IPS-15b (cell line): Measurements from ENCODE around the gene ARHGAP15.

Experiments
- H3K27me3 ChIP-seq: one replicate; pipeline ENCODE4 v1.6.1; 2013; ENCODE audit warnings: low read length; ENCODE audit not compliant: control insufficient read depth, insufficient read depth
- H3K36me3 ChIP-seq: one replicate; pipeline ENCODE4 v1.6.1; 2013; ENCODE audit warnings: low read length; ENCODE audit not compliant: control insufficient read depth, insufficient read depth
- H3K4me1 ChIP-seq: one replicate; pipeline ENCODE4 v1.6.1; 2013; ENCODE audit warnings: mild to moderate bottlenecking, low read length; ENCODE audit not compliant: control insufficient read depth, insufficient read depth
- H3K4me3 ChIP-seq: one replicate; pipeline ENCODE4 v1.5.1; 2013; ENCODE audit warnings: low read depth, low read length
- H3K9ac ChIP-seq: one replicate; pipeline ENCODE4 v1.6.1; 2013; ENCODE audit warnings: low read depth, mild to moderate bottlenecking, low read length
- H3K9me3 ChIP-seq: one replicate; pipeline ENCODE4 v1.6.1; 2013; ENCODE audit warnings: mild to moderate bottlenecking, low read length; ENCODE audit not compliant: control insufficient read depth, insufficient read depth

Gene ARHGAP15

GRCh38 chr2:143473820-143474219, 344.6 kb downstream of the ARHGAP15 start:
- Histone ChIP-seq H3K9me3 (no peaks in the 10 kb centered on the region), H3K27me3 (no peaks in the 10 kb centered on the region), H3K4me1 (no peaks in the 10 kb centered on the region), H3K4me3 (no peak overlapping the region), H3K9ac (no peak overlapping the region), H3K36me3 (no peaks in the 10 kb centered on the region)

- Histone ChIP-seq H3K27me3 (no peaks in the 10 kb centered on the region), H3K9ac (no peak overlapping the region), H3K36me3 (no peaks in the 10 kb centered on the region), H3K4me1 (no peaks in the 10 kb centered on the region), H3K4me3 (no peak overlapping the region), H3K9me3 (no peaks in the 10 kb centered on the region)
Measured at GRCh38 chr2:143474586-143474985, 345.4 kb downstream of the ARHGAP15 start.

DNA sequence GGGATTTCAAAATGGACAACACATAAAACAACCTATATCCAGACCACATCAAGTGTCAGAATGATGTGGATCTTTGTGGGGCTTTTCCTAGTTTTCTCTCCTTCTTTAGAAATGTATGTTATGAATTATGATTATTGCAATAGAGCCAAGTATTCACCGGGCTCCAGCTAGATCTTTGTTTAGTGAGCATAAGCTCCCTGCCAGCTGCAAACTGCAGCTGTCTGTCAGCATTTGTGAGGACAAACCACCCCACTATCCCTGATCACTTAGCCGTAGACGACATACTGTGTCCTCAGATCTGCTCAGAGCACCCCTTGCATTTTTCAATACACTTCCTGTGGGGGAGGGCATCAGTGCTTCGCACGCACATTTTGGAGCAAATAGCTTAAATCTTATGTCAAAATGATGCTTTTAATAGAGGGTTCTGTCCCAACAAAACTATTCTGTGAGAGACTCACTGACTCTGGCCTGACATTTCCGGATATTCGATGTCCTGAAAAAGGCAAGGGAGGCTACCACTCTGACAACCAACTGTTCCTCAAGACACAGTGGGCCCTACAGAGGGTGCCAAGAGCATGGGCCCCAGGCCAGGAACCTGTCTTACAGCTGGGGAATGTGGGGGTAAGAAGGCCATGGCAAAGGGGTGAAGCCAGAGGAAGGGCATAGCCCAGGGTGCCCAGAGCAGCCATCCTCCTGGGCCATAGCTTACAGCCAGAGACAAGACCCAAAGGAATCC, 346.0 kb downstream of the ARHGAP15 start:
- H3K36me3 ChIP-seq = no peaks in the 10 kb centered on the region
- H3K9ac ChIP-seq = no peak overlapping the region
- no peaks in the 10 kb centered on the region for H3K9me3 ChIP-seq
- H3K4me3 ChIP-seq = no peak overlapping the region
- no peaks in the 10 kb centered on the region for H3K4me1 ChIP-seq
- H3K27me3 ChIP-seq = peaks cover under 1% of the 10 kb centered on the region

DNA sequence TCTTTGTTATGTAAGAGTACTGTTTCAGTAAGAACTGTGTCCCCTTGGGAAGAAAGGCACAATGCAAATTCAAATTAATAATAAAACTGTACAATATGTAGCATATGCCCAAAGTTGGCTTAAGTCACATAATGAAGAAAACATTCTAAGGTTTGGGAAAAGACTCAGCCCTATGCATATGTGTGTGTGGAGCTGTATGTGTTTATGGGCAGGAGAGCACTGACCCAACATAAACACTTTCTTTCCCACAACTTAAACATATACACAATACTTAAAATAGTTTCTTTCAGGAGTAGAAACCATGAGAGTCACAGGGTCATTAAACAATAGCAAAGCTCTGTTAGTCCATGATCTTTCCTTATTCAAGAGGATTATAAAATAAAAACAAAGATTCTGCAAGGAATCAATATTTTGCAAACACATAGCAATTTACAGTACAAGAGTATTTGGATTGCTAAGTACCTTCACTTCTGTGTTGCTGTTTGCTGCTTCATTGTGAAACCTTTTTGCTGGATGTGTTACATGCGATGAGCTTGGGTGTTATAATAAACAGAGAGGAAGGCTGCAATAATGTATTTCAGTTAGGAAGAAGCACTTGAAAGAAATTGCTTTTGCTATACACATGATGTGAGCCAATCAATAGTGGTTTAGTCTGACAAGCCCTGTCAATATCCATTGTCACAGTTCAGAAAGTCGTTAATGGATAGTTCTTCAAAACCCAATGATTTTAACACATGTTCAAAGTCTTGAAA, 347.3 kb downstream of the ARHGAP15 start:
- peaks cover 9% of the 10 kb centered on the region for H3K4me1 ChIP-seq

DNA sequence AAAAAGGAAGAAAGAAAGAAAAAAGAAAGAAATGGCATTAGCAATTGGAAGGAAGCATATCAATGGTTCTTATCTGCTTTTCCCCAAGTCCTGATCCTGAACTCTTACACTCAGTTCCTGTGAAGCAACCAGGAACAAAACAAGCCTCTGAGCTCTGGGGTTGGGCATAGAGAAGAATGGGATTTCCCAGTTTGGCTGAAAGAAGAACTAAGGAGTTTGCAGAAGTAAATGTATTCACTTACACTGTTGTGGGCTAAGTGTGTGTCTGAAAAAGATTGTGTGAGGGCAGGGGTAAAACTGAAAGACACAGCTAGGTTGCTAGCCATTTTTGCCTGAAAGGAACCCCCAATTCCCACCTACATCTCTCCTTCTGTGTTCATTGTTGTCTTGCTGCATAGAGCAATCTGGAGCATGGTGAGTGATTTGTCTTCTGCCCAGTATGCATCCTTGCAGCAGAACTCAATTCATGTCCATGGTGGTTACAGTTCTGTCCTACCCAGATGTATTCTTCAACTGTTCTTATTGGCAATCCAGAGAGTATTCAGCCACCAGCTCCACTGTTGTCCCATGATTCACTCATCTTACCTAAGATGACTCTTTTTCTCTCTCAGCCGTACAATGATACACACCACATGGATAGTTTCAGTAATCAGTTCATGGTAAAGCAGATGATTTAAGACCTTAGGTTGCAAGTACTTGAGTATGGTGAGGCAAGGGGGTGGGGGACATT, 348.7 kb downstream of the ARHGAP15 start:
- H3K27me3 ChIP-seq = peaks cover 19% of the 10 kb centered on the region
- no peak overlapping the region for H3K4me3 ChIP-seq
- no peaks in the 10 kb centered on the region for H3K36me3 ChIP-seq
- H3K9me3 ChIP-seq = no peaks in the 10 kb centered on the region
- H3K4me1 ChIP-seq = peaks cover 15% of the 10 kb centered on the region
- H3K9ac ChIP-seq = no peak overlapping the region

More for the DNA sequence above, 347.3 kb downstream of the ARHGAP15 start:
- Histone ChIP-seq H3K9ac (no peak overlapping the region), H3K4me3 (no peak overlapping the region), H3K36me3 (no peaks in the 10 kb centered on the region), H3K9me3 (no peaks in the 10 kb centered on the region), H3K27me3 (peaks cover 12% of the 10 kb centered on the region)

DNA sequence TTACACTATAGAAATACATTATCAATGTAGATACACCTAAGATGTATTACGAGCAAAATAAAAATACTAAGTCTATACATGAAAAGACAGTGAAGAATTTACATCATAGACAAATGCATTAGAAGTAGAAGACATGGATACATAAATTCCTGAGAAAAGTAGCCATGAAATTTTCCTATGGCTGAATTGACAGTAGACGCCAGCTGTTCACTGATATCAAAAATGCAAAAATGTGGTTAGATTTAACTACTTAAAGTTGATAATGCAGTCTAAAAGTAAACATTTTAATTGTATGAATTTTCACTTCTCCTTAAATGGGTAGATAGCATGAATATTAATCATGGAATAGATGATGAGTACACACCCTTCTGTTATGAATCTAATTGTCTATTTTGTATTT, 350.9 kb downstream of the ARHGAP15 start:
- H3K27me3 ChIP-seq = peaks cover 27% of the 10 kb centered on the region
- H3K36me3 ChIP-seq = no peaks in the 10 kb centered on the region
- H3K4me3 ChIP-seq = no peak overlapping the region
- peaks cover 15% of the 10 kb centered on the region for H3K4me1 ChIP-seq
- no peak overlapping the region for H3K9ac ChIP-seq
- H3K9me3 ChIP-seq = no peaks in the 10 kb centered on the region

DNA sequence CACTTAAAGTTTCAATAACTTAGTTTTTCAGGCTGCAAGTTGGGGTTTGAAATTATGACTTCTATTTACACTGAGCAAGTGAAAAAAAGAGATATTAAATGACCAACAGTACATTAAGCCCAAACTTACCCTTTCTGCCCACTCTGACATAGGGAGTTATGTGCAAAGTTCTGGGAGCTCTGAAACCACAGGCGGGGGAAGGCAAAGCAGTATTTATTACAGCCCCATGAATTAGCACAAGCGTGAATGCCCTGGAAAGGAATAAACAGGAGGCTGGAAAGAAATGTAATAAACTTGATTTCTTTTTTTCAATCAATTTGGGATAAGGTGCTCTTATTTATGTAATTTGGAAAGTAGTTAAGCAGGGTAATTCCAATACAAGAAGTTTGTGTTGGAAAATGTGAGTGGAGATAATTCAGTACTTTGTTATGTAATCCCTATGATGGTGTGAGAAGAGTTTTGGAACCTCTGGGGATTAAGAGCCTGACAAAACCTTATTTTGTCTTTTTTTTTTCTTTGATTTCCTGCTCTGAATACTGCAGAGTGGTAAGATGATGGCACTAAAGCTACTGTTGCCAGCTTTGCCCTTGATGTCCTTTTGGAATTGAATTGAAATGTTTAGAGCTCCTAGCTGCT, 351.5 kb downstream of the ARHGAP15 start:
- no peaks in the 10 kb centered on the region for H3K9me3 ChIP-seq
- H3K36me3 ChIP-seq = no peaks in the 10 kb centered on the region
- H3K4me3 ChIP-seq = no peak overlapping the region
- H3K9ac ChIP-seq = no peak overlapping the region
- peaks cover 15% of the 10 kb centered on the region for H3K4me1 ChIP-seq
- peaks cover 27% of the 10 kb centered on the region for H3K27me3 ChIP-seq

GRCh38 chr2:143481237-143481623, 352.0 kb downstream of the ARHGAP15 start:
- no peaks in the 10 kb centered on the region for H3K9me3 ChIP-seq
- H3K9ac ChIP-seq = no peak overlapping the region
- no peak overlapping the region for H3K4me3 ChIP-seq
- H3K36me3 ChIP-seq = no peaks in the 10 kb centered on the region
- peaks cover 15% of the 10 kb centered on the region for H3K4me1 ChIP-seq
- H3K27me3 ChIP-seq = peaks cover 27% of the 10 kb centered on the region

GRCh38 chr2:143481733-143482132, 352.5 kb downstream of the ARHGAP15 start:
- H3K36me3 ChIP-seq = no peaks in the 10 kb centered on the region
- no peak overlapping the region for H3K4me3 ChIP-seq

DNA sequence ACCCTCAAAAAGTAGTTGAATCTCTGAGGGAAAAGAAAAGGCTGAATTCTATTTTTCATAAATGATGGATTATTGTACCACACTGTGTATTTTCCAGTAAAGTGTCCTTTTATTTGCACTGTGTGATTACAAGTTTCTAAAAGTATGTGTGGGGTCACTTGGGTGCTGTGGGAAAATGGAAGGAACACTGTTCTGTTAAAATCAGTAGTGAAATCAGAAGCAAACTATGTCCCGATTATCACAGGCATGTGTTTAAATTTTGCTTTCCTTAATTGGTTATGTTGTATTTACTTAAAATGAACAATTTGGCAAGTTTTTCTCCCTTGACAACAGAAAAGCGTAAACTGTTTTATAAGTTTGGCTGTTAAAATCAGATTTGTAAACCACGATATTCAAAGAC, 353.1 kb downstream of the ARHGAP15 start:
- Histone ChIP-seq H3K36me3 (no peaks in the 10 kb centered on the region), H3K9me3 (no peaks in the 10 kb centered on the region), H3K4me3 (no peak overlapping the region), H3K4me1 (peaks cover 15% of the 10 kb centered on the region), H3K9ac (no peak overlapping the region), H3K27me3 (peaks cover 27% of the 10 kb centered on the region)

More at GRCh38 chr2:143481733-143482132, 352.5 kb downstream of the ARHGAP15 start:
- Histone ChIP-seq H3K9me3 (no peaks in the 10 kb centered on the region), H3K9ac (no peak overlapping the region), H3K27me3 (peaks cover 27% of the 10 kb centered on the region), H3K4me1 (peaks cover 15% of the 10 kb centered on the region)

DNA sequence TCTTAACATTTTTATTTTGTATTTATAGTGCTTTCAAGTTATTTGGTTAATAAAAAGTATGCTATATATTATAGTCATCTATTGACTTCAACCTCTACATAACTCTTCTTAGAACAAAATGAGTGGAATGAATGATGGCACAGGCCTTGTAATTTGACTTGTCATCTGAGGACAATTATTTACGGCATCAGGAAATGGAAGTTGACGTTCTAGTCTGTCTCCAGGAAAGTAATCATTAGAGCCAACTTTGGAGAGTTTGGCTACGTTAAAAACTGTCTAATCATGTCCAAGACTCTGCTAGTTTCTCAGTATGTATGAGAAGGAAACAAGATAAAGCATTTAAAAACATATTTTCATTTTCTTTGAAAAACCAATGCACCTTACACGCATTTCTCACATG, 353.6 kb downstream of the ARHGAP15 start:
- Histone ChIP-seq H3K9ac (no peak overlapping the region), H3K4me3 (no peak overlapping the region), H3K27me3 (peaks cover 27% of the 10 kb centered on the region), H3K36me3 (no peaks in the 10 kb centered on the region), H3K4me1 (peaks cover 15% of the 10 kb centered on the region), H3K9me3 (no peaks in the 10 kb centered on the region)
